SHP77 (cell line): Measurements from ENCODE around the gene MYL2.

Experiments used
- DNase-seq, 2 experiments: peaks; one replicate each; lab custom pipeline; 2025; lab: John Stamatoyannopoulos, UW

MYL2 gene

DNA sequence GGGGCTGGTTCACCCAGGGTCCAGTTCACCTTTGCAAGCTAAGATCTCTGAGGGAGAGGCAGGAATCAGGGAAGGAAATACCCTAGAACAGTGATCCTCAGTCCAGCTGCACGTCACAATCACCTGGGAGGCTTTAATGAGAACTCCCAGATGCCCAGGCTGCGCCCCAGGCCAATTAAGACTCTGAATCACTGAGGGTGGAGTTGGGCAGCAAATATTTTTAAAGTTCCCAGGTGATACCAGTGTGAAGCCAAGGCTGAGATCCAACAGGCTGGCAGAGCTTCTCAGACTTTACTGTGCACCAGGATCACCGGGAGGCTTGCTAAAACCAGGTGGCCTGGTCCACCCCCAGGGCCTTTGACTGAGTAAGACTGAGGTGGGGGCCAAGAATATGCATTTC is 23.8 kb downstream of the MYL2 start:
- no peak for DNase-seq

DNA sequence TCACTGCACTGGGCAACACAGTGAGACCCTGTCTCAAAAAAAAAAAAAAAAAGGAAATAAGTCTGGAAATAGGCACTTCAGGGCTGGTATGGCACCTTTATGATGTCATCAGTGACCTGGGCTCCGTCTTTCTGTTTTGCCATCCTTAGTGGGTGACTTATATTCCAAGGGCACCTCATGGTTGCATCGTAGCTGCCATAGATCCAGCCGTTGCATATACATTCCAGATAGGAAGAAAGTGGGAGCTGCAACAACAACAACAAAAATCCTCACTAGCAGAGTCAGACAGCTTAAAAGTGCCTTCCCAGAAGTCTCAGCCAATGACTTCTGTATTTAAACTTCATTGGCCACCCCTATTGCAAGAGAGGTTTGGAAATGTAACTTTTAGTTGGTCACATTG is 26.4 kb downstream of the MYL2 start:
- DNase-seq, result no peak

DNA sequence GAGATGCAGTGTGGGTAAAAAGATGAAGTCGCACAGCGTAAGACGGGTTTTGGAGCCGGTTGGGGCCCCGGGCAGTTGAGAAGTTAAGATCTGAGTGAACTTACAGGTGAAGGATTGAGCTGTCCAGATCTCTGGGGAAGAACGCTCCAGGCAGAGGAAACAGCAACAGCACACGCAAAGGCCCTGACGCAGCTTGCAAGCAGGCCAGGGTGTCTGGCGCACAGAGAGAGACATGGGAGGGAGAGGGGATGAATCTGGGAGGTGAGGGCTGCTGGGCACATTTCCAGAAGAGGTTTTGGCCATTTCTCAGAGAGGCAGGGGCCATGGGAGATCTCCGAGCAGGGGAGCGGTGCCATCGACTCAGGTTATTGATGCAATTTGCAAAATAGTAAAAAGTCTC is 31.0 kb downstream of the MYL2 start:
- no peak for DNase-seq

GRCh38 chr12:110888256-110888991 is 32.0 kb downstream of the MYL2 start:
- no peak for DNase-seq

DNA sequence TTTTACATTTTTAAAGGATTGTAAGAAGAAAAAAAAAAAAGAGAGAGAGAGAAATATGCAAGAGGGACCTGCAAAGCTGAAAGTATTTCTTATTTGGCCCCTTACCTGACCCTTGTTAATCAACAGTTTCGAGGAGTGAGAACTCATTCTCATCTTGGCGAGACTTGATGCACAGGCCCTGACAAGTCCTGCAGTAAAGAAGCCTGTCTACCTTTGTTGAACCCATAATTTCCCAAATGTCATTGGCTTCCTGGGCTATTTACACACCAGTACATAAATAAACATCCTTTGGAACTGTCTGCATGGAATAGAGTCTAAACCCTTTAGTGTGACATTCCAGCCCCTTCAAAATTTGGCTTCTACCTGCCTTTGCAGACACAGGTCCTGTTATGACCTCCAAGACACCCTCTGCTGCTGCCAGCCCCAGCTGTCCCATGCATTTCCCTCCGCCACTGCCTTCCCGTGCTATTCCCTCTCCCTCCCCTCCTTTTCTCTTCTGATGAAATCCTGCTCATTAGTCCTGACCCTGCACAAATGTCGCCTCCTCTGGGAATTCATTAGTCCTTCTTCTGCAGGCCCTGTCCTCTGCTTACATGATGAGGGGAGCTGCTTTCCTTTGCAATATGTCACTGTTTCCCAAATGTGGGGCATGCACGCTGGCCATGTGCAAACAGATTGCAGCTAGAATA is 35.1 kb downstream of the MYL2 start:
- DNase-seq, result no peak

GRCh38 chr12:110883251-110883650 is 37.1 kb downstream of the MYL2 start:
- DNase-seq, result no peak

DNA sequence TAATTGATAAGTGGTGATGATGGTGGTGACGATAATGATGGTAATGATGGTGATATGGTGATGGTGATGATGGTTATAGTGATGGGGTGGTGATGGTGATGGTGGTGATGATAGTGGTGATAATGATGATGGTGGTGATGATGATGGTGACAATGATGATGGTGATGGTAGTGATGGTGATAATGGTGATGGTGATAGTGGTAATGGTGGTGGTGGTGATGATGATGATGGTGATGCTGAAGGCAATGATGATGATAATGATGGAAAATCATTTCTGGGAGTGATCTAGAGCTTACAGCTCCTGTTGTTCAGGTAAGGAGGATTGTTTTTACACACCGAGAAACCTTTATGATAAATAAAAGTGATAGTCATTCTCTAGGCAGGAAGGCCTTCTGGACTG is 39.7 kb downstream of the MYL2 start:
- DNase-seq, result no peak

- DNase-seq, result no peak
Observed at GRCh38 chr12:110874781-110875180, 45.6 kb downstream of the MYL2 start.

- DNase-seq, result no peak
Observed at GRCh38 chr12:110874351-110874750, 46.0 kb downstream of the MYL2 start.

DNA sequence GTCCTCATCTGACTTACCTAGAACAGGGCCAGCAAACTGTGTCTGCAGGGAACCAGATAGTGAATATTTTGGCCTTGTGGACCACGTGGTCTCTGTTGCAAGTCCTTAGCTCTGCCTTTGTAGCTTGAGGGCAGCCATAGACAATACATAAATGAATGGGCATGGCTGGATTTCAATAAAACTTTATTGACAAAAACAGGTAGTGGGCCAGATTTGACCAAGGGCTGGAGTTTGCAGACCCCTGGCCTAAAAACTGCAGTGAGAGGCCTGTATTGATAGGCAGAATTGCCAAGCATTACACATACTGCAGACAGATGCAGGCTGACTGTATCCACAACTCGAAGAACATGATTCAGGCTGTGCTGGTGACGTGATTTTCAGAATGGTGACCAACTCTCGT is 48.3 kb downstream of the MYL2 start:
- no peak for DNase-seq

DNA sequence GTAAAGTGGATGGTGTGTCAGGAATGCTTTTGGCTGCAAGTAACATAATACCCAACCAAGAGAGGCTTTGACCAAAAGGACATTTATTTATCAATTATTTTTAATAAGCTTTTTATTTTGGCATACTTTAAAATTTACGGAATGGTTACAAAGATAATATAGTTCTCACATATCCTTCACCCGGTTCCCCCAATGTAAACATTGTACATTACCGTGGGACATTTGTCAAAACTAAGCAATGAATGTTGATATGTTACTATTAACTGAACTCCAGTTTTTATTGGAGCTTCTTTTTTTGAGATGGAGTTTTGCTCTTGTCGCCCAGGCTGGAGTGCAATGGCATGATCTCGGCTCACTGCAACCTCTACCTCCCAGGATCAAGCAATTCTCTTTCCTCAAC is 50.6 kb downstream of the MYL2 start:
- DNase-seq, result no peak

- DNase-seq, result no peak
Observed at GRCh38 chr12:110869026-110869425, 51.4 kb downstream of the MYL2 start.

GRCh38 chr12:110865521-110865920 is 54.9 kb downstream of the MYL2 start:
- DNase-seq, result no peak

GRCh38 chr12:110863161-110863560 is 57.2 kb downstream of the MYL2 start:
- no peak for DNase-seq

- no peak for DNase-seq
Observed at GRCh38 chr12:110862329-110862728, 58.0 kb downstream of the MYL2 start.

GRCh38 chr12:110861729-110862128 is 58.6 kb downstream of the MYL2 start:
- DNase-seq, result no peak
